ENCODE results near the gene PTCD3. TPM values are rescaled to one million over a fixed set of nuclear protein-coding genes. Genes with fewer than 3 reads are reported as not detected.

Gene PTCD3
- total RNA-seq, 1 experiment from 2014 or later: 180 TPM

- no peak overlapping the region for H2BK120ac ChIP-seq (ENCODE audit: low read depth, low read length, poor library complexity, severe bottlenecking)
- no peaks in the 10 kb centered on the region for H3K27me3 Mint-ChIP-seq (ENCODE audit: low read depth)
- H4K91ac ChIP-seq (ENCODE audit: insufficient read length, low read depth, low read length): no peak overlapping the region
- H3K79me1 ChIP-seq (ENCODE audit: insufficient read depth, low read depth, low read length, poor library complexity, severe bottlenecking): no peaks in the 10 kb centered on the region
- no peaks in the 10 kb centered on the region for H3K79me2 ChIP-seq (ENCODE audit: insufficient read depth, low read length)
- no peak overlapping the region for H4K8ac ChIP-seq (replicated peaks; ENCODE audit: insufficient read length, low read depth, low read length)
- H3K36me3 Mint-ChIP-seq (ENCODE audit: insufficient read depth in 1 of 3, low read depth in 3 of 3): peaks cover 58 to 92% (median 83%) of the 10 kb centered on the region in 3 experiments; a peak in 6 of 7 replicates
- H3K4me1 ChIP-seq (ENCODE audit: insufficient read depth, low read length): no peaks in the 10 kb centered on the region
- no peak overlapping the region for H4K5ac ChIP-seq (ENCODE audit: insufficient read length, low read depth, low read length)
- H3K23ac ChIP-seq (ENCODE audit: insufficient read length, low read depth, low read length): no peak overlapping the region
- no peak overlapping the region for H3K27ac ChIP-seq (ENCODE audit: insufficient read length, low read depth, low read length)
- no peak overlapping the region for H3K9ac ChIP-seq (ENCODE audit: extremely low read depth, insufficient read length, low read length)
- no peak overlapping the region for H2BK5ac ChIP-seq (ENCODE audit: insufficient read length, low read length)
- no peak overlapping the region for H3K4me3 Mint-ChIP-seq
- no peak overlapping the region for H2AFZ ChIP-seq (ENCODE audit: low read length)
- no CpG with 5 or more reads among the region's 5 CpGs for WGBS (ENCODE audit: extremely low coverage, insufficient read length, low lambda C conversion rate)
- no peak overlapping the region for H3K18ac ChIP-seq (ENCODE audit: insufficient read length, low read depth, low read length)
- H3T11ph ChIP-seq (ENCODE audit: low read length): no peak overlapping the region
- no peak overlapping the region for H2BK12ac ChIP-seq (ENCODE audit: insufficient read length, low read depth, low read length)
- no peaks in the 10 kb centered on the region for H4K20me1 ChIP-seq (ENCODE audit: control insufficient read depth, insufficient read depth, insufficient read length)
- no peak overlapping the region for H3K4me2 ChIP-seq (ENCODE audit: insufficient read depth, insufficient read length, low read length)
- no peak overlapping the region; a peak in 1 of 7 replicates for H3K27ac Mint-ChIP-seq
- H3K27me3 ChIP-seq (ENCODE audit: insufficient read depth, low read length): no peaks in the 10 kb centered on the region
- peak; percentile 8 for DNase-seq
- H2AK5ac ChIP-seq (ENCODE audit: insufficient read length, low read length): no peak overlapping the region
- H3K4ac ChIP-seq (ENCODE audit: low read depth, low read length): no peak overlapping the region
- H3K9me3 ChIP-seq (ENCODE audit: control insufficient read depth, low read depth, low read length): no peaks in the 10 kb centered on the region
- H3K23me2 ChIP-seq (ENCODE audit: insufficient read length, low read depth, low read length, poor library complexity, severe bottlenecking): no peaks in the 10 kb centered on the region
- TF ChIP-seq, protein P1, sequence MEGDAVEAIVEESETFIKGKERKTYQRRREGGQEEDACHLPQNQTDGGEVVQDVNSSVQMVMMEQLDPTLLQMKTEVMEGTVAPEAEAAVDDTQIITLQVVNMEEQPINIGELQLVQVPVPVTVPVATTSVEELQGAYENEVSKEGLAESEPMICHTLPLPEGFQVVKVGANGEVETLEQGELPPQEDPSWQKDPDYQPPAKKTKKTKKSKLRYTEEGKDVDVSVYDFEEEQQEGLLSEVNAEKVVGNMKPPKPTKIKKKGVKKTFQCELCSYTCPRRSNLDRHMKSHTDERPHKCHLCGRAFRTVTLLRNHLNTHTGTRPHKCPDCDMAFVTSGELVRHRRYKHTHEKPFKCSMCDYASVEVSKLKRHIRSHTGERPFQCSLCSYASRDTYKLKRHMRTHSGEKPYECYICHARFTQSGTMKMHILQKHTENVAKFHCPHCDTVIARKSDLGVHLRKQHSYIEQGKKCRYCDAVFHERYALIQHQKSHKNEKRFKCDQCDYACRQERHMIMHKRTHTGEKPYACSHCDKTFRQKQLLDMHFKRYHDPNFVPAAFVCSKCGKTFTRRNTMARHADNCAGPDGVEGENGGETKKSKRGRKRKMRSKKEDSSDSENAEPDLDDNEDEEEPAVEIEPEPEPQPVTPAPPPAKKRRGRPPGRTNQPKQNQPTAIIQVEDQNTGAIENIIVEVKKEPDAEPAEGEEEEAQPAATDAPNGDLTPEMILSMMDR (conservative IDR thresholded peaks at IDR 0.05): no peak
- no peaks in the 10 kb centered on the region for H3K4me1 Mint-ChIP-seq
- H3K56ac ChIP-seq (ENCODE audit: insufficient read length, low read depth, low read length): no peak overlapping the region
- no peak overlapping the region for H2BK20ac ChIP-seq (ENCODE audit: low read depth, low read length, poor library complexity, severe bottlenecking)
- H3K9me3 Mint-ChIP-seq: peaks cover 0 to 3% of the 10 kb centered on the region in 2 experiments; a peak in 1 of 5 replicates
- no peak overlapping the region for H3K14ac ChIP-seq (ENCODE audit: insufficient read depth, low read length)
- H2BK15ac ChIP-seq (ENCODE audit: low read depth, low read length): no peak overlapping the region
Measured at GRCh38 chr2:86068648-86069047, 37.4 kb upstream of the PTCD3 start.

Measured in H9 (cell line).